VCaP (cell line): ENCODE results near the gene HIGD1B.

ENCODE experiments used
- H3K27ac ChIP-seq: fragments of 450-650 bp; 2 replicates; pipeline ENCODE4 v1.5.1; 2017
- CTCF ChIP-seq: fragments of 450-650 bp; conservative IDR thresholded peaks from 2 replicates; pipeline ENCODE4 v1.5.1; 2017; ENCODE audit warnings: mild to moderate bottlenecking, moderate library complexity

HIGD1B gene

GRCh38 chr17:44830359-44831288 lies 17.1 kb upstream of the HIGD1B start:
- no peak for TF ChIP-seq CTCF

GRCh38 chr17:44831371-44831770 lies 16.3 kb upstream of the HIGD1B start:
- no peak overlapping the region for H3K27ac ChIP-seq

More at GRCh38 chr17:44830359-44831288, 17.1 kb upstream of the HIGD1B start:
- H3K27ac ChIP-seq, result no peak overlapping the region

GRCh38 chr17:44832805-44833204 lies 14.9 kb upstream of the HIGD1B start:
- no peak for TF ChIP-seq CTCF
- no peak overlapping the region for H3K27ac ChIP-seq

More at GRCh38 chr17:44831371-44831770, 16.3 kb upstream of the HIGD1B start:
- TF ChIP-seq CTCF, result no peak

GRCh38 chr17:44837196-44837595 lies 10.5 kb upstream of the HIGD1B start:
- no peak overlapping the region for H3K27ac ChIP-seq
- TF ChIP-seq CTCF, result no peak

- no peak overlapping the region for H3K27ac ChIP-seq
- TF ChIP-seq CTCF, result no peak
Observed at GRCh38 chr17:44840274-44840673, 7.4 kb upstream of the HIGD1B start.

- no peak for TF ChIP-seq CTCF
- H3K27ac ChIP-seq, result no peak overlapping the region
Observed at GRCh38 chr17:44840936-44841335, 6.7 kb upstream of the HIGD1B start.

- no peak overlapping the region for H3K27ac ChIP-seq
- TF ChIP-seq CTCF, result no peak
Observed at GRCh38 chr17:44842748-44843147, 4.9 kb upstream of the HIGD1B start.
